Measurements from ENCODE around the gene CA7.
A peak's percentile ranks its signal among the peaks of the same experiment; 100 is the strongest.
"Not testable (repeated sequence)": the region's sequence is repeated elsewhere in the genome, so short reads cannot be mapped to it uniquely, and the experiment has no call there.

Gene CA7

DNA sequence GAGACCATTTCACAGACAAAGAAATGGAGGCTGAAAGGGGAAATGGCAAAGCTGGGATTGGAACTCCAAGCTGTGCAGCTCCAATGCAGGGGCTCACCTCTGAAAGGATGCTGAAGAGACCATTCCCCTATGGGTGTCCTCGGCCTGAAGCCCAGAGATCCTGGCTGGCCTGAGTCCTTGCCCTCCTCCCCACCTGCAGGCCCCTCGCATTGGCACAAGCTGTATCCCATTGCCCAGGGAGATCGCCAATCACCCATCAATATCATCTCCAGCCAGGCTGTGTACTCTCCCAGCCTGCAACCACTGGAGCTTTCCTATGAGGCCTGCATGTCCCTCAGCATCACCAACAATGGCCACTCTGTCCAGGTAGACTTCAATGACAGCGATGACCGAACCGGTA lies 2.6 kb downstream of the CA7 start:
- DNase-seq (ENCODE audit: low read depth, low spot score) = no peak

DNA sequence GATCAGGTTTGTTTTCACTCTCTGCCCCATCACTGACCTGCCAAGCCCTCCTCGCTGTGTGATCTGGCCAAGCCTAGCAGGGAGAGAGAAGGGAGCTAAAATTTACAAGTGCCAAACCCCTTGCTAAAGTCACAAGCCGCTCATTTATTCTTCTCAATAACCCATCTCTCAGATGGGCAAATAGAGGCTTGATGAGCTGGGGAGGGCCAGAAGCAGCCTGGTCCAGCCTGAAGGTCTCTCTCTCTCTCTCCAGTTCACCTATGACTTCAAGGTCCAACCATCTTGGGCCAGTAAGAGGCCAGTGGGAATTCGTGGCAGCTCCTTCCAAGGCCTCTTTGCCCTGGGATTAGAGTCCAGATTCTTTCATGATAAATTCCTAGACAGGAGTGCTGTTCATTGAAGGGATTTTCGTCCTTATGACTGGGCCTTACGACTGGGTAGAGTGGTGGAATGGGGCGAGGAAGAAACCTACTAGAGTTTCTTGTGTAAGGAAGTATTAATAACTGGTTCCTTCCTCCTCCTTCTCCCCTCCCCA lies 3.4 kb downstream of the CA7 start:
- DNase-seq (ENCODE audit: low read depth, low spot score) = no peak

DNA sequence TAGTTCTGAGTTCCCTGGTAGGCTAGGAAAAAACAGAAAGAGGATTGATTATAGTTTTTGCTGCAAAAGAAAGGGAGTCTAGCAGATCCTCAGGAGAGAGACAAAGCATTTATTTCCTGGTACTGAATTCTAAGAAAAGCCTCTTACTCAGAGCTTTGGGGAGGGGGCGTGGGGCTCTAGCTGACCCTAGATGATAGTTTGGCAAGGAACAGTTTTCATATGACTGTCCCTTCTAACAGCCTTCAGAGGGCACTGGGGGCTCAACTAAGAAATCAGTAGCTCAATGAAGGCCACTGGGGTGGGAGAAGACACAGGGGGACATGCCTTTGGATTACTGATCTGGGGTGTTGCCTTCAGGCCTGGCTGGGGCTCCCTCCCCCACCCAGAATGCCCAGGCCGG lies 4.0 kb downstream of the CA7 start:
- DNase-seq (ENCODE audit: low read depth, low spot score) = no peak

DNA sequence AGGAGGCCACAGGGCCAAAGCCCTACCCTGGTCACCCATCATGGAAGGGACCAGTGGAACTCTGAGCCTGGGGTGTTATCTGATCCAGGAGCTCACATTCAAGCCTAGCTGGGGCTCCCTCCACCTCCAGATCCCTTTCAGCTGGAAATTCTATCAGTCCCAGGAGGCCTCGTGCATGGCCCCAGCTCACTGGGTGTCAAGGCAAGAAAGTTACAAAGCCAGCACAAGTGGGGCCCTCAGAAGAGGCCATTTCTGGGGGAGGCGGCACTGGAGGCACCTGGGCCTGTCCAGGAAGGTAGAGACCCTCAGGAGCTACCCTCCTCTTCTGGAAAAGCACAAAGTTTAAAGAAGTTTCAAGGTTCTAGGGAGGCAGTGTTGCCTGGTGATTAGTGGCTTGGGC lies 4.8 kb downstream of the CA7 start:
- no peak for DNase-seq (ENCODE audit: low read depth, low spot score)

DNA sequence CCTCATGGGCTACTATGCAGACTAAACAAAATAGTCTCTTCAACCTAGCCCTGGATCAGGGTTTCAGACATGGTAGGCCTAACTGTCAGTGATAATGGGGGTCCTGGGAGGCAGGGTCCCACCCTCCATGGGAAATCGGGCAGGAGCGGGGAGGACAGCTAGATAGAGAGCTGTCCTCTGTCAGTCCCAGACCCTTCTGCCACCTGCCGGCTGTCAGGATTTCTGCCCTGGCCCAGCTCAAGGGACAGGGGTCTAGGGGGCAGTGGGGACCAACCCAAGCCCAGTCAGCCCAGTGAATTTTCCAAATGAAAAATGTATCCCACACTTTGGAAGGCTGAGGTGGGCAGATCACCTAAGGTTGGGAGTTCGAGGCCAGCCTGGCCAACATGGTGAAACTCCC lies 5.3 kb downstream of the CA7 start:
- no peak for DNase-seq (ENCODE audit: low read depth, low spot score)

DNA sequence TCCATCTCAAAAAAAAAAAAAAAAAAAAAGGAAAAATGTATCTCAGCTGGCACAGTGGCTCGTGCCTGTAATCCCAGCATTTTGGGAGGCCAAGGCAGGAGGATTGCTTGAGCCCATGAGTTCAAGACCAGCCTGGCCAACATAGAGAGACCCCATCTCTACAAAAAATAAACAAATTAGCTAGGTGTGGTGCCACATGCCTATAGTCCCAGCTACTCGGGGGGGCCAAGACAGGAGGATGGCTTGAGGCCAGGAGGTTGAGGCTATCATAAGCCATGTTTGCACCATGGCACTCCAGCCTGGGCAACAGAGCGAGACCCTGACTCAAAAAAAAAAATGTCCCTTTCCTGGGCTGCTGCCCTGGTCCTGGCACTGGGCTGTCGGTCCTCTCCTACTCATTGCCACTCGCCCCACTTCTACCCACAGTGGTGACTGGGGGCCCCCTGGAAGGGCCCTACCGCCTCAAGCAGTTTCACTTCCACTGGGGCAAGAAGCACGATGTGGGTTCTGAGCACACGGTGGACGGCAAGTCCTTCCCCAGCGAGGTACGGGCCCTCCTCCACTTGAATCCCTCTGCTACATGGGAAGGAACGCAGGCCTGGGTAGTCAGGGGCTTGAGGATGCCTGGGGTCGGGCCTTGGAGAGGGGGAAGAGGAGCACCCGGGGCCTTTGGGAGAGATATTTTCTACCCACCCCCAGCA lies 6.1 kb downstream of the CA7 start:
- no peak for DNase-seq (ENCODE audit: low read depth, low spot score)

DNA sequence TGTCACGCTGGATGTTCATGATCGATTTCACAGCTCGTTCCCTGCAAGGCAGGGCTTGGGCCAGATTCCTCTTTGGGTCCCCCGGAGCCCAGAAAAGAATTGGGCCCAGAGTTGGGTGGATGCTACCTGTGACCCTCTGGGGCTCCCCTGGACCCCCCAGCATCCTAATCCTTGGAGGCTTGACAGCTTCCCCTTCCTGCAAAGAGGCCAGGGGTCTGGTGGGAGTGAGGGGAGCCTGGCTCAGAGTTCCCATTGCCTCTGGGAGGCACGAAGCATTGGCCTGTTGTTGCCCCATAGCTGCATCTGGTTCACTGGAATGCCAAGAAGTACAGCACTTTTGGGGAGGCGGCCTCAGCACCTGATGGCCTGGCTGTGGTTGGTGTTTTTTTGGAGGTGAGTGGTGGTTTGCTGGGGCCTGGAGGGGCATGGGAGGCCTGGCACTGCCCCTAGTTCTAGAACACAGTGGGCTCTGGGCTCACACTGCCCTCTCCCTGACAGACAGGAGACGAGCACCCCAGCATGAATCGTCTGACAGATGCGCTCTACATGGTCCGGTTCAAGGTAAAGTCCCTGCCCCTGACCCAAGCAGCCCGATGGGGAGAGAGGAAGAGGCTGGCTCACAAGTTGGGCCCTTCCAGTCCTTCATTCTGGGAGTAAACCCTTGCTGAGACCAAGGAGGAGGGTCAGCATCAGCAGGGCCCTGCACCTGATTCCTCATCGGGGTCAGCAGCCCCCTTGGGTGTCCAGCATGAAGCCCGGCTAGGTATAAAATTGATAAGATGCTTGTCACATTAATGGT lies 7.2 kb downstream of the CA7 start:
- no peak for DNase-seq (ENCODE audit: low read depth, low spot score)

DNA sequence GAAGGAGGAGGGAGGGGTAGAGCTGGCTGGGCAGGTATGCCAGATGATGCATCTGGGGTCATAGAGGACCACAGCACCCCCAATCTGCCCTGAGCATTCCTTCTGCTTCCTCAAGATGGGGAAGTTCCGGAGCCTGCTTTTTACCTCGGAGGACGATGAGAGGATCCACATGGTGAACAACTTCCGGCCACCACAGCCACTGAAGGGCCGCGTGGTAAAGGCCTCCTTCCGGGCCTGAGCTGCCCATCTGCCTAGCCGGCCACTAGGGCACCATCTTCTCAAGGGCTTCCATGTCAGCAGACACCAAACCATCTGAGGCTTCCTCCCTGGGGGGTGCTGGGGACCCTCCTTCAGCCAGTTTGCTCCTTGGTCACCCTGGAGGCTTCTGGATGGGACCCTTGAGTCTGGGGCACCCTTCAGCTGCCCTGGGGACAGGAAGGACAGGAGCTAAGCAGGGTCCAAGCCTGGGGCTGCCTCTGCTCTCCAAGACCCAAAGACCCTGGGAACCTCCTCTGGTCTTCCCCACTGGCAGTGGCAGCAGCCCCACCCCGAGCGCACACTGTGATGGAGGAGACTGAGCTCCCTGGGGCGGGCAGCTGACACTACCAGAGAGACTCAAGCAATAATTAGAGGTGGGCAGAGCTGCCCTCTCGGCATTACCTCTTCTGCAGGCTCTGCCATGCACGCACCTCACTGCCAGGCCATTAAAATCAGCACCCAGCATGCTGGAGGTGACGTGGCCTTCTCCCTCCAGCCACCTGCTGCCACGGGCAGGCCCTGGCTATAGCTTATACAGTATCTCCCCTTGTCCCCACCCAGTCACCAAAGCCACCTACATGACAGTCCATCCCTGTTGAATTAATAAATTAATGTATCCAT lies 9.3 kb downstream of the CA7 start:
- no peak for DNase-seq (ENCODE audit: low read depth, low spot score)

DNA sequence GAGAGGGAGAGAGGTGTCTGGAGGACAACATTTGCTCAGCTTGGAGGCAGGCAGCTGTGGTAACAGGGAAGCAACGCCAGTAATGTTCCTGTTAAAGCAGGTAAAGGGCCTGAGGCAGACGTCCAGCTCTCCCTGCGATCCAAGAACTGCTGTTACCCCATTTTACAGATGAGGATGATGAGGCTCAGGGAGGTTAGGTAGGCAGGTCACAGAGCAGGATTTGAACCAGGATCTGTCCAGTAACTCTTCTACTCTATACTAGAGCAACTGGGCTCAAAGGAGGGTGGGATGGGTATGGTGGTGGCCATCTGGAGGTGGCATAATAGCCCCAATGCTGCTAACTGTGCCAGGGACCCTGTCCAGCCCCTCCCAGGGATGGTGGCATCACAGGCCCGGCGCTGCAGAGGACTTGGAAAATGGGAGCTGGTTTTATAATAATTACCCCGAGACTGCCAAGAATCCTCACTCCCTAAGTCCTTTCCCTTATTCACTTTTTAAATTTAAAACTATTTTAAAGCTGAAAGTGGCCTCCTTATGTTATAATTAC lies 12.0 kb downstream of the CA7 start:
- DNase-seq (ENCODE audit: low read depth, low spot score) = no peak

DNA sequence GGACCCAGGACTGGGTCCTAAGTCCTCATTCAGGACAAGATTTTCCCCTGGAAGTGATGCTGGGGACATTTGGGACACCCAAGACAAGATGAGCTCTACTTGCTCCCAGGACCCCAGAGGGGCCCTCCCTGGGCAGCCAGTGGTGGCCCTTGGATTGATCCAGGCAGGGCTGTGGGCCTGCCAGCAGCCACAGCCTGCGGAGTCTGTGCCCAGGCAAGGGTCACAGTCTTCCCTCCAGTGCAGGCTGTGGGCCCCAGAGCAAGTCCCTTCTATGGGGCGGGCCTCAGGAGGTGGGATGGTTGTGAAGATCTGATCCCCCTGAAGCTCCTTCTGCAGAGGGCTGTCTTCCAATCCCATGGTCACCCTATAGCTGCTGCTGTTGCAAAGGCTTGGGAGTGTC lies 12.6 kb downstream of the CA7 start:
- DNase-seq (ENCODE audit: low read depth, low spot score) = no peak

DNA sequence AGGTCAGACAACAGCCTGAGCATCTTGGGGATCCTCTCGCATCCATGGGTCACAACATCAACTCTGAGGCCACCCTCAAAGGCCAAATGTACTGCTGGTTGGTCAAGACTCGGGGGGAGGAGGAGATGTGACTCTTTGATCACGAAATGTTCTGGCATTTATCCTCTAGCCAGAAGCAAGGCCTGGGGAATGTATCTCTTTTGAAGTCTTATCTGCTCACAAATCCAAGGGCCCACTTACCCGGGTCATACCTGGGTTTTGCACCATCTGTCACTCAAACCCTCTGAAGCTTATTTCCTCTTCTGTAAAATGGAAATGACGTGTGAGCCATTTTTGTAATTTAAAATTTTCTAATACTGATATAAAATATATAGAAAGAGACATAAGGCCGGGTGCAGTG lies 13.2 kb downstream of the CA7 start:
- DNase-seq (ENCODE audit: low read depth, low spot score) = no peak

DNA sequence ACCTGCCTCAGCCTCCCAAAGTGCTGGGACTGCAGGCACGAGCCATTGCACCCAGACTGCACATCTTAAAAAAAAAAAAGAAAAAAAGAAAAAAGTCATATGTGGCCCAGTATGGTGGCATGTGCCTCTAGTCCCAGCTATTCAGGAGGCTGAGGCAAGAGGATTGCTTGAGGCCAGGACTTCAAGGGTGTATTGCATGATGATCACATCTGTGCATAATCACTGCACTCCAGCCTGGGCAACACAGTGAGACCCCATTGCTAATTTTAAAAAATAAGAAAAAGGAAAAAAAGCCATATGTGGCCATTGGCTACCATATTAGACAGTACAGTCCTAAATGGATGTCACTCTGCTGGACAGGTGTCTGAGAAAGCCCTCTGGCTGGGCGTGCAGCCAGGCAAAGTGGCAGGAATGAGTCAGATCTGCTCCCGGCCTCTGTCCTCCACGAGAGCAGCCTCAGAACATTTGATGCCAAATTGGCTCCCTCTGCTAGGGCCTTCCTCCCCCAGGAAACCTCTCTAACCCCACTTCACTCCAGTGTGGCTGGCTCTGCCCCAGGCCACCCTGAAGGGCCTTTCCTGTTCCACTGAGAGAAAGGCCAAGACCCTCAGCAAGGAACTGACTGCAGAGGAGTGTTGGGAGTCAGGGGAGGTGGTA lies 14.7 kb downstream of the CA7 start:
- no peak for DNase-seq (ENCODE audit: low read depth, low spot score)

DNA sequence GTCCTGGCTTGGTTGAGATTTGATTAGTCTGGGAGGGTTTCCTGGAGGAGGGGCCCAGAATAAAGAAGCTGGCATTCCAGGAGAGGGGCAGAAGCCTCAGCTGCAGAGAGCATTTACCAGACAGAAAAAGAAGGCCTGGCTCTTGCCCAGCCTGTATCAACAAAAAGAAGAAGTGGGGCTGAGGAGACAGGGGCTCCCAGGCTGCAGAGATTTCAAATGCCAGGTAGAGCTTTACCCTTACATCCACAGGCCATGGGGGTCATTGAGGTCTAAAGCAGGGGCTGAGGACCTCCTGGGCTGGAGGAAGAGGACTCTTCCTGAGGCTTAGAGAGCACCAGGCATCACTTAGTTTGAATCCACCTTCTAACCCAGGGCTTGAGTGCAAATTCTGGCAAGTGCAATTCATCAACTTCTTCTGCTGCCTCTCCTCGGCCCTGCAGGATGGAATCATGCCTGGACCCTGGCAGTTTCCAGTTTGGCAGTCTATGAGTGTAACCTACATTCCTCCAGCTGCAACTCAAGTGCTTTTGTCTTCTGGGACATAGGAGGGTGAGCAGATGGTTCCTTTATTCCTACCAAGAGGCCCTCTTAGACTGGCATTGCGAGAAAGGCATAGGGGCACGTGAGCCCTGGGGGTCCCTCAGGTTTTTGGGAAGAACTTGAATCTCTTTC lies 15.3 kb downstream of the CA7 start:
- DNase-seq (ENCODE audit: low read depth, low spot score) = no peak

DNA sequence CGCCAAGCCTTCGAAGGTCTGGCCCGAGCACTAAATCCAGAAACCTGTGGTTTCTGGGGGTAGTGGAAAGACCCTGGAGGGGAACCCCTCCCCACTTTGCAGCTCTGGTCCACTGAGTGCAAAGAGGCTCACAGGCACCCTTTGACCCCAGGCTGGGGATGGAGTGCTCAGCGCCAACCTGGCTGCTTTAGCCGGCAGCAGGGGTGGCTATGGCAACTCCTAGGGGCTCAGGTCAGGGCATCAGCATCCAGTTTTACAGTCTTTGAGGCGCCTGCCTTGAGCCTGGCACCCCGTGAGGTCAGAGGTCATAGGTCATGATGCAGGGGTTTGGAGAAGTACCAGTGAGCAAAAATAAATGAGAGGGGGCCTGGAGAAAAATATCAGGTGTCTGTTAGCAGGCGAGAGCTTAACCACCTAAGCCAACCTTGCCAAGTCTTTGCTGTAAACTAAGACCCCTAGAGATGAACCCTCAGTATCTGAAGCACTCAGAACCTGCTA lies 17.9 kb downstream of the CA7 start:
- no peak for DNase-seq (ENCODE audit: low read depth, low spot score)

DNA sequence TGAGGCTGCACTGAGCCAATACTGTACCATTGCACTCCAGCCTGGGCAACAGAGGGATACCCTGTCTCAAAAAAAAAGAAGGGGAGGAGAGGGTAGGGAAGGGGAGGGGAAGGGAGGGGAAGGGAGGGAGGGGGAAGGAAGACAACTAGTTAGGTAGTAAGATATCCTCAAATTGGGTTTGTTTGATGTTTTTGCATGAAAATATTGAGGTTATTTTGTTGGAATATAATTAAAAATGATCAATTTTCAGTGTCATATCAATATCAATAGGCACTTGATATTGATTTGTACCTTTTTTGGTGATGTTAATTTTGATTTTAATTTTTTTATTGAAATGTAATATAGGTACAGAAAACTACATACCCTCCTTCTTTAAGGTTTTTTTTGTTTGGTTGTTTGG lies 19.5 kb downstream of the CA7 start:
- no peak for DNase-seq (ENCODE audit: low read depth, low spot score)

DNA sequence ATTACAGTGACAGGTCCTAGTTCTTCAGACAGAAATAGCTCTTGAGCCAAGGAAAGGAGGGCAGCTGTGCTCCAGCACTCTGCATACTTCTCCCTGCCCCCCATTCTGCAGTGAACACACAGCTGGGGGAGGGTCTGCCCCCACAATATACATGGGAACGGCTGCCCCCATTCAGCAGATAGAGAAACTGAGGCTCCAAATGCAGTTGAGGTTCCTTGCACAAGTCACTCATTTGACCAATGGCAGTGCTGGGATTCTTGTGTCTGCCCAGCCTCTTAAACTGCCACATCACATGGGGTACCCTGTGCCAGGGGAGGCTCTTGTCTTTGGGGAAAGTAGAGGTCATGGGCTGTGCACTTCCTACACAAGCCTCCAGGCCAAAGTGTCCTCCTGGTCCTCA lies 25.2 kb downstream of the CA7 start:
- DNase-seq (ENCODE audit: low read depth, low spot score) = no peak

DNA sequence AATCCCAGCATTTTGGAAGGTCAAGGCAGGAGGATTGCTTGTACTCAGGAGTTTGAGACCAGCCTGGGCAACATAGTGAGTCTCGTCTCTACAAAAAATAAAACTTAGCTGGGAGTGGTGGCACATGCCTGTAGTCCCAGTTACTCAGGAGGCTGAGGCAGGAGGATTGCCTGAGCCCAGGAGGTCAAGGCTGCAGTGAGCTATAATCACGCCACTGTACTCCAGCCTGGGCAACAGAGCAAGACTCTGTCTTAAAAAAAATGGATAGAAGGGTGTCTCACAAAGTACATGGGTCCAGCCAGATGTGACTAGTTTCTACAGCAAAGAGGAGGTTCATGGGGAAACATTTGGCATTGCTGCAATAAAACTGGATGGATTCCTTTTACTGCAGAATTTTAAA lies 27.1 kb downstream of the CA7 start:
- not testable (repeated sequence) for DNase-seq (ENCODE audit: low read depth, low spot score)

DNA sequence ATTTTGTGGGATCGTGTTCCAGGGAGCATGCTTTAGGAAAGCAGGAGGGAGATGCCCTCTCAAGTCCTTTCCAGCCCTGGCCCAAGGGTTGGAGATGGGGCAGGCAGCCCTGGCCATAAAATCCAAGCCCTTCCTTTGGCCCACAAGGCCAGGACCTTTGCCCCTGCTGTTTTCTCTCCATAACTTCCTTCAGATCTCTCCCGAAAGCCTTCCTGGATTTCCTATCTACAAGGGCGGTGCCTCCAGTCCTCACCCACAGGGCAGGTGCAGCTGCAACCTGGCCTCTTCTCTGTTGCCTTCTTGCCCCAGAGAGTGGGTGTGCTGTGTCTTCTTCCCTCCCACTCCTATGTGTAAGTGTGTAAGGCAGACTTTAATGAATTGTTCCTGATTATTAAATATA lies 27.6 kb downstream of the CA7 start:
- no peak for DNase-seq (ENCODE audit: low read depth, low spot score)

DNA sequence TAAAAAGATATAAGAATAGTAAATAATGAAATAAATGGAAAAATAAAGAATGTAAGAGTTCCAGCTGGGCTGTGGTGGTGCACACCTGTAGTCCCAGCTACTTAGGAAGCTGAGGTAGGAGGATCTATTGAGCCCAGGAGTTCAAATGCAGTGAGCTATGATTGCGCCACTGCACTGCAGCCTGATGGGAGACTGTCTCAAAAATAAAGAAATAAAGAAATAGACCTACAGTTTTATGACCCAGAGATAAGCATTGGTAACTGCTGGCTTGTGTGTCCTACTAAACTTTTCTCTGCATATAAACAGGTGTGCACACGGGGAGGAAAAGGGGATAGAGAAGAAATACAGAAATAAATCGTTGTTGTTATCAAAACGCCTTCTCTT lies 28.3 kb downstream of the CA7 start:
- no peak for DNase-seq (ENCODE audit: low read depth, low spot score)

DNA sequence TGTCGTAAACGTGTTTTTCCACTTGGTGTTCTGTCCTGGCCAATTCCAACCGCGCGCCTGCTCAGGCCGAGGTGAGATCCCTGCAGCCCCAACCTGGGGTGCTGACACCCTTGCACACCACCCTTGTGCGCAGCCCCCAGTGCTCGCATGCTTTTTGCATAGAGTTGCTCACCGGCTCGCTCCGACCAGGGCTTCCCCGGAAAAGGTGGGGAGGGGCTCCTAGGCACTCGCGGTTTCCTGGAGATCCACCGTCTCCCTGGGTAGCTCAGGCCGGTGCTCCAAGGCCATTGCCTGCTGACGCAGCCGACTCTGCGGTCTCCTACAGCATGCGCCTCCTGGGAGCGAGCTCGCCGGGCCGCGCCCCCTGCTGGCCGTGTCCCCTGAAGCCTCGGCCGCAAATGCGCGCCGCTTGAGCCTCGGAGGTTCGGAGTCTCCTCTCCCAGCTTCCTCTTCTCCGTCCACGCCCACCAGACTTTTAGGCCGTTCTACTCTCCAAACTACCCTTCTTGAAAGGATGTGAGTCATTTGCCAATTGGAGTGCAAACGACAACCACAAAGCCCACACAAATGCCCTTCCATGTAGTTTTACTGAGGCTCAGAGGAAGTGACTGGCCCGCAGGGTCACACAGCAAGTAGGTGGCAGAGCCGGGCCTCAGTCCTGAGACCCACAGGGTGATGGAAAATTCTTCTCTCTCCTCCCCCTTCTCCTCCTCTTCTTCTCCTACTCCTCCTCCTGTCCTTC lies 28.9 kb downstream of the CA7 start:
- peak; percentile 67 for DNase-seq (ENCODE audit: low read depth, low spot score)

All from brain pericyte (primary cell).